WTC11 (cell line): ENCODE results near the gene PHAF1. TPM values are rescaled to one million over a fixed set of nuclear protein-coding genes. Genes with fewer than 3 reads are reported as not detected.

ENCODE experiments used
- ATAC-seq: fragments of 200-7000 bp; cut with Tn5 transposase; 2 replicates; pipeline ENCODE4 v1.10.0; 2021; ENCODE audit warnings: mild to moderate bottlenecking, moderate library complexity
- CTCF ChIA-PET: fragments of 300-600 bp; sonication (Branson Sonifier 250); formaldehyde crosslinking; loops from one replicate; lab custom pipeline; 2021; ENCODE audit warnings: antibody characterized with exemption; lab: Charles Lee
- POLR2A ChIA-PET: fragments of 350-600 bp; sonication (Branson Sonifier 250); formaldehyde crosslinking; loops from one replicate; lab custom pipeline; 2021; ENCODE audit warnings: antibody characterized with exemption; lab: Charles Lee
- DNase-seq: peaks from one replicate; pipeline ENCODE4 v3.0.0; 2021; ENCODE audit warnings: low spot score
- H3K27ac Mint-ChIP-seq: 2 replicates; pipeline ENCODE4 v1.8.0; 2021; ENCODE audit warnings: mixed read lengths
- H3K27me3 Mint-ChIP-seq: 2 replicates; pipeline ENCODE4 v1.8.0; 2021; ENCODE audit warnings: low read depth, mild to moderate bottlenecking, moderate library complexity, mixed read lengths
- H3K36me3 Mint-ChIP-seq: 2 replicates; pipeline ENCODE4 v1.8.0; 2021; ENCODE audit warnings: mixed read lengths
- H3K4me1 Mint-ChIP-seq: 2 replicates; pipeline ENCODE4 v1.8.0; 2022; ENCODE audit warnings: mixed read lengths
- H3K4me3 Mint-ChIP-seq: 2 replicates; pipeline ENCODE4 v1.8.0; 2021; ENCODE audit warnings: mild to moderate bottlenecking, moderate library complexity, mixed read lengths
- H3K9me3 Mint-ChIP-seq: 2 replicates; pipeline ENCODE4 v1.8.0; 2021; ENCODE audit warnings: mixed read lengths
- CREM ChIP-seq: sonication (generic); formaldehyde crosslinking; IDR thresholded peaks from 2 replicates; pipeline ENCODE4 v1.8.1; 2022; ENCODE audit warnings: mild to moderate bottlenecking, missing genetic modification reagents, moderate library complexity
- FOXJ3 ChIP-seq: sonication (generic); formaldehyde crosslinking; IDR thresholded peaks from 2 replicates; pipeline ENCODE4 v1.9.0; 2021; ENCODE audit warnings: missing genetic modification reagents, mild to moderate bottlenecking, borderline replicate concordance
- FOXK1 ChIP-seq: sonication (generic); formaldehyde crosslinking; IDR thresholded peaks from 2 replicates; pipeline ENCODE4 v1.8.0; 2022; ENCODE audit warnings: mild to moderate bottlenecking, moderate library complexity, missing genetic modification reagents
- GABPB1 ChIP-seq: sonication (generic); formaldehyde crosslinking; IDR thresholded peaks from 2 replicates; pipeline ENCODE4 v1.8.1; 2023; ENCODE audit warnings: mild to moderate bottlenecking, missing genetic modification reagents
- HMGA2 ChIP-seq: fragments of 250-450 bp; sonication (Bioruptor Pico); IDR thresholded peaks from 2 replicates; pipeline ENCODE4 v1.4.0; 2021; ENCODE audit warnings: mild to moderate bottlenecking, moderate library complexity
- KAT7 ChIP-seq: sonication (generic); formaldehyde crosslinking; IDR thresholded peaks from 2 replicates; pipeline ENCODE4 v1.8.1; 2023; ENCODE audit warnings: missing genetic modification reagents, mild to moderate bottlenecking, borderline replicate concordance
- NFATC4 ChIP-seq: fragments of 250-450 bp; sonication (Bioruptor Pico); IDR thresholded peaks from 2 replicates; pipeline ENCODE4 v1.9.0; 2021; ENCODE audit warnings: mild to moderate bottlenecking
- NR1H2 ChIP-seq: sonication (generic); formaldehyde crosslinking; IDR thresholded peaks from 2 replicates; pipeline ENCODE4 v1.9.0; 2021; ENCODE audit warnings: mild to moderate bottlenecking, moderate library complexity, missing genetic modification reagents
- SMAD4 ChIP-seq: sonication (generic); formaldehyde crosslinking; IDR thresholded peaks from 2 replicates; pipeline ENCODE4 v1.8.0; 2022; ENCODE audit warnings: mild to moderate bottlenecking, missing genetic modification reagents
- SP1 ChIP-seq: sonication (generic); formaldehyde crosslinking; conservative IDR thresholded peaks from 2 replicates; pipeline ENCODE4 v1.8.1; 2022; ENCODE audit warnings: missing genetic modification reagents
- STAT6 ChIP-seq: sonication (generic); formaldehyde crosslinking; conservative IDR thresholded peaks from 2 replicates; pipeline ENCODE4 v1.8.1; 2023; ENCODE audit warnings: mild to moderate bottlenecking, low read depth, missing genetic modification reagents, moderate library complexity
- ZMAT4 ChIP-seq: fragments of 250-450 bp; sonication (Bioruptor Pico); IDR thresholded peaks from 2 replicates; pipeline ENCODE4 v1.9.0; 2021; ENCODE audit warnings: mild to moderate bottlenecking
- ZNF138 ChIP-seq: sonication (generic); formaldehyde crosslinking; conservative IDR thresholded peaks from 2 replicates; pipeline ENCODE4 v1.8.1; 2022; ENCODE audit warnings: mild to moderate bottlenecking, moderate library complexity, missing genetic modification reagents
- ZNF232 ChIP-seq: sonication (generic); formaldehyde crosslinking; IDR thresholded peaks from 2 replicates; pipeline ENCODE4 v1.8.0; 2022; ENCODE audit warnings: mild to moderate bottlenecking, missing genetic modification reagents
- ZNF396 ChIP-seq: fragments of 250-450 bp; sonication (Bioruptor Pico); IDR thresholded peaks from 2 replicates; pipeline ENCODE4 v1.8.0; 2021; ENCODE audit warnings: mild to moderate bottlenecking, moderate library complexity, borderline replicate concordance
- ZNF423 ChIP-seq: fragments of 250-450 bp; sonication (Bioruptor Pico); IDR thresholded peaks from 2 replicates; pipeline ENCODE4 v2.1.2; 2022; ENCODE audit warnings: mild to moderate bottlenecking, moderate library complexity
- ZNF532 ChIP-seq: fragments of 250-450 bp; sonication (Bioruptor Pico); IDR thresholded peaks from 2 replicates; pipeline ENCODE4 v1.9.0; 2021; ENCODE audit warnings: mild to moderate bottlenecking, borderline replicate concordance
- total RNA-seq: library from RNA; stranded (reverse); gene quantifications from 3 replicates; pipeline ENCODE4 v1.2.3, GENCODE V29; 2021
- TF ChIP-seq, protein P1 (sequence below): sonication (generic); formaldehyde crosslinking; IDR thresholded peaks from 2 replicates; pipeline ENCODE4 v1.8.1; 2022; ENCODE audit warnings: mild to moderate bottlenecking, moderate library complexity, missing genetic modification reagents
- TF ChIP-seq, protein P2 (sequence below): fragments of 250-450 bp; sonication (Bioruptor Pico); IDR thresholded peaks from 2 replicates; pipeline ENCODE4 v2.1.2; 2022; ENCODE audit warnings: mild to moderate bottlenecking, moderate library complexity

Gene PHAF1
- total RNA-seq, 1 experiment from 2014 or later, result 18.8 TPM

- no peak for ATAC-seq
- H3K4me3 Mint-ChIP-seq, result no peak overlapping the region
- POLR2A ChIA-PET, result no interaction called here
- TF ChIP-seq KAT7 (no peak), FOXJ3 (CRISPR knock-in tag) (no peak), ZNF232 (CRISPR knock-in tag) (no peak), HMGA2 (CRISPR knock-in tag) (no peak), ZNF396 (no peak), ZMAT4 (CRISPR knock-in tag) (no peak), STAT6 (CRISPR knock-in tag) (no peak), NR1H2 (no peak), GABPB1 (CRISPR knock-in tag) (no peak), SP1 (no peak), SMAD4 (CRISPR knock-in tag) (no peak), NFATC4 (no peak), ZNF532 (CRISPR knock-in tag) (no peak), ZNF138 (no peak)
- TF ChIP-seq, protein P1, sequence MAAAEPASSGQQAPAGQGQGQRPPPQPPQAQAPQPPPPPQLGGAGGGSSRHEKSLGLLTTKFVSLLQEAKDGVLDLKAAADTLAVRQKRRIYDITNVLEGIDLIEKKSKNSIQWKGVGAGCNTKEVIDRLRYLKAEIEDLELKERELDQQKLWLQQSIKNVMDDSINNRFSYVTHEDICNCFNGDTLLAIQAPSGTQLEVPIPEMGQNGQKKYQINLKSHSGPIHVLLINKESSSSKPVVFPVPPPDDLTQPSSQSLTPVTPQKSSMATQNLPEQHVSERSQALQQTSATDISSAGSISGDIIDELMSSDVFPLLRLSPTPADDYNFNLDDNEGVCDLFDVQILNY, result no peak
- TF ChIP-seq, all 79 proteins: peak for 0
- Mint-ChIP-seq H3K27me3 (peaks cover 5% of the 10 kb centered on the region; the same call in 1 of the 2 replicates), H3K36me3 (no peaks in the 10 kb centered on the region), H3K4me1 (0 out of 2 replicates have a peak, but pooled peaks cover 6% of the 10 kb centered on the region), H3K27ac (no peak overlapping the region), H3K9me3 (0 out of 2 replicates have a peak, but pooled peaks cover 3% of the 10 kb centered on the region)
- no peak for DNase-seq
- CTCF ChIA-PET, result interaction anchor here (1.7 to 5.6 kb wide), 4 partner anchors 18 to 87 kb away, joined by 10 to 62 read pairs (median 30); no protein-coding TSS in a partner anchor
Measured at GRCh38 chr16:67105246-67105645, 4.5 kb upstream of the PHAF1 start.

GRCh38 chr16:67105881-67106280, 3.9 kb upstream of the PHAF1 start:
- ChIA-PET POLR2A (interaction anchor here (0.7 kb wide), 1 partner anchor 42 kb away, joined by 3 read pairs; no protein-coding TSS in a partner anchor), CTCF (interaction anchor here (0.7 to 2.7 kb wide), 4 partner anchors 45 to 88 kb away, joined by 3 to 15 read pairs (median 4); partner anchors contain the start of gene B3GNT9)
- no peak overlapping the region for H3K4me3 Mint-ChIP-seq
- DNase-seq (no peak), ATAC-seq (no peak)
- 0 out of 2 replicates have a peak, but pooled peaks cover 3% of the 10 kb centered on the region for H3K9me3 Mint-ChIP-seq
- no peak overlapping the region for H3K27ac Mint-ChIP-seq
- H3K27me3 Mint-ChIP-seq, result peaks cover 5% of the 10 kb centered on the region; the same call in 1 of the 2 replicates
- H3K36me3 Mint-ChIP-seq, result no peaks in the 10 kb centered on the region
- H3K4me1 Mint-ChIP-seq, result peaks cover 10% of the 10 kb centered on the region; the same call in 1 of the 2 replicates
- TF ChIP-seq NR1H2 (no peak), ZNF423 (no peak), SP1 (no peak), CREM (CRISPR knock-in tag) (no peak), FOXK1 (CRISPR knock-in tag) (no peak), ZNF138 (no peak), FOXJ3 (CRISPR knock-in tag) (no peak), ZMAT4 (CRISPR knock-in tag) (no peak)
- TF ChIP-seq, protein P2, sequence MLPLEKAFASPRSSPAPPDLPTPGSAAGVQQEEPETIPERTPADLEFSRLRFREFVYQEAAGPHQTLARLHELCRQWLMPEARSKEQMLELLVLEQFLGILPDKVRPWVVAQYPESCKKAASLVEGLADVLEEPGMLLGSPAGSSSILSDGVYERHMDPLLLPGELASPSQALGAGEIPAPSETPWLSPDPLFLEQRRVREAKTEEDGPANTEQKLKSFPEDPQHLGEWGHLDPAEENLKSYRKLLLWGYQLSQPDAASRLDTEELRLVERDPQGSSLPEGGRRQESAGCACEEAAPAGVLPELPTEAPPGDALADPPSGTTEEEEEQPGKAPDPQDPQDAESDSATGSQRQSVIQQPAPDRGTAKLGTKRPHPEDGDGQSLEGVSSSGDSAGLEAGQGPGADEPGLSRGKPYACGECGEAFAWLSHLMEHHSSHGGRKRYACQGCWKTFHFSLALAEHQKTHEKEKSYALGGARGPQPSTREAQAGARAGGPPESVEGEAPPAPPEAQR (CRISPR knock-in tag), result no peak
